T1000 (cell line): ENCODE data around the gene MATCAP1.

Experiments used
- DNase-seq: peaks from one replicate; lab custom pipeline; 2025; ENCODE audit warnings: mixed read lengths; lab: John Stamatoyannopoulos, UW

The MATCAP1 gene

GRCh38 chr16:67191411-67191994, 7.7 kb upstream of the MATCAP1 start:
- no peak for DNase-seq

- no peak for DNase-seq
Measured at GRCh38 chr16:67190448-67191399, 7.0 kb upstream of the MATCAP1 start.

GRCh38 chr16:67190041-67190440, 6.3 kb upstream of the MATCAP1 start, which contains the start of gene EXOC3L1:
EXOC3L1 (minus strand) TSS chr16:67190136; CDS start chr16:67189676, 460 bp downstream.
- no peak for DNase-seq

GRCh38 chr16:67188798-67189197, 5.0 kb upstream of the MATCAP1 start:
- no peak for DNase-seq

- no peak for DNase-seq
Measured at GRCh38 chr16:67188323-67188722, 4.6 kb upstream of the MATCAP1 start.

GRCh38 chr16:67187175-67187890, 3.6 kb upstream of the MATCAP1 start:
- no peak for DNase-seq

GRCh38 chr16:67186550-67186950, 2.8 kb upstream of the MATCAP1 start:
- no peak for DNase-seq

GRCh38 chr16:67185651-67186134, 1.9 kb upstream of the MATCAP1 start:
- DNase-seq: no peak

- DNase-seq: peak; percentile 76
Measured at GRCh38 chr16:67184995-67185650, 1.4 kb upstream of the MATCAP1 start.

- DNase-seq: no peak
Measured at GRCh38 chr16:67184453-67184994, 761 bp upstream of the MATCAP1 start.

GRCh38 chr16:67183284-67183626, 508 bp downstream of the MATCAP1 start:
- no peak for DNase-seq

GRCh38 chr16:67182288-67182687, 1.5 kb downstream of the MATCAP1 start:
- DNase-seq: no peak

- no peak for DNase-seq
Measured at GRCh38 chr16:67181346-67181745, 2.4 kb downstream of the MATCAP1 start.

GRCh38 chr16:67180166-67180565, 3.6 kb downstream of the MATCAP1 start:
- DNase-seq: no peak

- no peak for DNase-seq
Measured at GRCh38 chr16:67179421-67180080, 4.2 kb downstream of the MATCAP1 start.

- DNase-seq: no peak
Measured at GRCh38 chr16:67177743-67178699, 5.7 kb downstream of the MATCAP1 start.

GRCh38 chr16:67176662-67177061, 7.1 kb downstream of the MATCAP1 start:
- DNase-seq: no peak

GRCh38 chr16:67174706-67175231, 9.0 kb downstream of the MATCAP1 start:
- DNase-seq: no peak

GRCh38 chr16:67173808-67174705, 9.7 kb downstream of the MATCAP1 start:
- peak; percentile 65 for DNase-seq
